ENCODE measurements around the gene EIF1AY. TPM values are rescaled to one million over a fixed set of nuclear protein-coding genes. Genes with fewer than 3 reads are reported as not detected.
"Not testable (repeated sequence)": the region's sequence is repeated elsewhere in the genome, so short reads cannot be mapped to it uniquely, and the experiment has no call there.

EIF1AY gene
- total and polyA plus RNA-seq, 7 donors = 38.9 to 52.8 (median 42.2) TPM; not detected in 3

DNA sequence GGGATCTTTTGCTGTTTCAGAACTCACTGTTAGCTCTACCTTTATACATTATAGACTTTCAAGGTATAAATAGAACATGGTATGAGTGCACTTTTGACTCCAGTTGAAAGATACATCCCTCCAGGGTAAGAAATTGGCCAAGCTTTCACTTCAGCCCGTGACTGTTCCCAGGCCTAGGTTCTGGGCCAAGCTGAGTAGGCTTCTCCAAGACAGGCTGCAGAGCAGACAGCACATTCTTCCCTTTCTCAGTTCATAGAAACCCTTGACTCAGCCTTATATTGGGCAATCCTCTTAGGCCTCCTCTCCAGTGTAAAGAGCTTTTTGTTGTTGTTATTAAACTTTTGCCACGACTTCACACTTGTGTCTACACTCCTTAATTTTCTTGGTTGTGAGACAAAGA, 29.5 kb upstream of the EIF1AY start:
- peak overlapping the region in 1 of 4 donors; percentile 37 for H3K27ac ChIP-seq
- no peaks in the 10 kb centered on the region for H3K27me3 ChIP-seq
- H3K4me1 ChIP-seq = peaks cover 0 to 13% (median 0%) of the 10 kb centered on the region in 4 donors
- no peaks in the 10 kb centered on the region for H3K9me3 ChIP-seq
- intact Hi-C loops (cut with DNase I) = no loop called here
- H3K36me3 ChIP-seq = no peaks in the 10 kb centered on the region
- 63 to 91% methylated on average over 2 of the region's 2 CpGs for WGBS, 2 donors
- no peak overlapping the region for H3K4me3 ChIP-seq
- no peak for DNase-seq
- TF ChIP-seq POLR2AphosphoS5 (IDR thresholded peaks at IDR 0.05) = peak in 2 of 4 donors; percentile 30 to 37
- no peak for TF ChIP-seq EP300 (IDR thresholded peaks at IDR 0.05)
- TF ChIP-seq, protein P1, sequence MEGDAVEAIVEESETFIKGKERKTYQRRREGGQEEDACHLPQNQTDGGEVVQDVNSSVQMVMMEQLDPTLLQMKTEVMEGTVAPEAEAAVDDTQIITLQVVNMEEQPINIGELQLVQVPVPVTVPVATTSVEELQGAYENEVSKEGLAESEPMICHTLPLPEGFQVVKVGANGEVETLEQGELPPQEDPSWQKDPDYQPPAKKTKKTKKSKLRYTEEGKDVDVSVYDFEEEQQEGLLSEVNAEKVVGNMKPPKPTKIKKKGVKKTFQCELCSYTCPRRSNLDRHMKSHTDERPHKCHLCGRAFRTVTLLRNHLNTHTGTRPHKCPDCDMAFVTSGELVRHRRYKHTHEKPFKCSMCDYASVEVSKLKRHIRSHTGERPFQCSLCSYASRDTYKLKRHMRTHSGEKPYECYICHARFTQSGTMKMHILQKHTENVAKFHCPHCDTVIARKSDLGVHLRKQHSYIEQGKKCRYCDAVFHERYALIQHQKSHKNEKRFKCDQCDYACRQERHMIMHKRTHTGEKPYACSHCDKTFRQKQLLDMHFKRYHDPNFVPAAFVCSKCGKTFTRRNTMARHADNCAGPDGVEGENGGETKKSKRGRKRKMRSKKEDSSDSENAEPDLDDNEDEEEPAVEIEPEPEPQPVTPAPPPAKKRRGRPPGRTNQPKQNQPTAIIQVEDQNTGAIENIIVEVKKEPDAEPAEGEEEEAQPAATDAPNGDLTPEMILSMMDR (IDR thresholded peaks at IDR 0.05) = no peak
- no peak for TF ChIP-seq POLR2A (IDR thresholded peaks at IDR 0.05)

DNA sequence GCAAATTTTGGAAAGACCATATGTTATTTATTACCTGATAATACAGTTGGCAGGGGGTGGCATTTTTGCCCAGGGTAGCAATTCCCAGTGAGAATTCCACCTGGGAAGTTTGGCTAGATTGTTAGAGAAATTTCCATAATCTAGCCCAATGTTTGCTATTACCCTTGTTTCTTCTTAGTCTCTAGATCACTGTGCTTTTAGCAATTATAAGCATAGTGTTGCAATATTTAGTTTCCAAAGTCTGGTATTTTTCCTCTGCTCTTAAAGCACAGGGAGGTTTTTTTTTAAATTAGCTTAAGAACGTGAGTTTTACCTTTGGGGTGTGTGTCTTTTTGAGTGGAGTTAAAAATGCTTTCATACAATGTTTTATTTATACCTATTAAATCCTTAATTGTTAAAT, 26.3 kb upstream of the EIF1AY start:
- Histone ChIP-seq H3K27me3 (no peaks in the 10 kb centered on the region), H3K9me3 (no peaks in the 10 kb centered on the region), H3K4me1 (peaks cover 0 to 13% (median 0%) of the 10 kb centered on the region in 4 donors), H3K36me3 (no peaks in the 10 kb centered on the region), H3K27ac (no peak overlapping the region), H3K4me3 (no peak overlapping the region)
- DNase-seq = no peak
- TF ChIP-seq, protein P1 (IDR thresholded peaks at IDR 0.05) = no peak
- intact Hi-C loops (cut with DNase I) = no loop called here
- WGBS, 2 donors = 83 to 85% methylated on average over 1 of the region's 1 CpG

DNA sequence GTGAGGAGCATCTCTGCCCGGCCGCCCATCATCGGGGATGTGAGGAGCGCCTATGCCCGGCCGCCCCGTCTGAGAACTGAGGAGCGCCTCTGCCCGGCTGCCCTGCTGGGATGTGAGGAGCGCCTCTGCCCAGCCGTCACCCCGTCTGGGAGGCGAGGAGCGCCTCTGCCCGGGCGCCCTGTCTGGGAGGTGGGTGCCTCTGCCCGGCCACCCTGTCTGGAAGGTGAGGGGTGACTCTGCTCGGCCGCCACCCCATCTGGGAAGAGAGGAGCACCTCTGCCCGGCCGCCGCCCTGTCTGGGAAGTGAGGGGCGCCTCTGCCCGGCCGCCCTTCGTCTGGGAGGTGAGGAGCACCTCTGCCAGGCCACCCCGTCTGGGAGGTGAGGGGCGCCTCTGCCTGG, 23.7 kb upstream of the EIF1AY start:
- Histone ChIP-seq H3K4me1 (peaks cover 0 to 3% (median 0%) of the 10 kb centered on the region in 4 donors), H3K9me3 (no peaks in the 10 kb centered on the region), H3K36me3 (no peaks in the 10 kb centered on the region), H3K27ac (no peak overlapping the region), H3K27me3 (no peaks in the 10 kb centered on the region), H3K4me3 (no peak overlapping the region)
- 98% methylated on average over 28 of the region's 28 CpGs for WGBS, 2 donors
- intact Hi-C loops (cut with DNase I) = no loop called here
- no peak for TF ChIP-seq POLR2A (IDR thresholded peaks at IDR 0.05)
- no peak for TF ChIP-seq EP300 (IDR thresholded peaks at IDR 0.05)
- TF ChIP-seq, protein P1 (IDR thresholded peaks at IDR 0.05) = no peak
- DNase-seq = no peak

DNA sequence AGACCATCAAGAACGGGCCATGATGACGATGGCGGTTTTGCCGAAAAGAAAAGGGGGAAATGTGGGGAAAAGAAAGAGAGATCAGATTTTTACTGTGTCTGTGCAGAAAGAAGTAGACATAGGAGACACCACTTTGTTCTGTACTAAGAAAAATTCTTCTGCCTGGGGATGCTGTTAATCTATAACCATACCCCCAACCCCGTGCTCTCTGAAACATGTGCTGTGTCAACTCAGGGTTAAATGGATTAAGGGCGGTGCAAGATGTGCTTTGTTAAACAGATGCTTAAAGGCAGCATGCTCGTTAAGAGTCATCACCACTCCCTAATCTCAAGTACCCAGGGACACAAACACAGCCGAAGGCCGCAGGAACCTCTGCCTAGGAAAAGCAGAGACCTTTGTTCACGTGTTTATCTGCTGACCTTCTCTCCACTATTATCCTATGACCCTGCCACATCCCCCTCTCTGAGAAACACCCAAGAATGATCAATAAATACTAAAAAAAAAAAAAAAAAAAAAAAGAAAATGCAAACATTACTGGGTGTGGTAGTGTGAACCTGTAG, 22.7 kb upstream of the EIF1AY start:
- DNase-seq; H3K27me3 ChIP-seq; intact Hi-C loops (cut with DNase I); H3K27ac ChIP-seq; H3K9me3 ChIP-seq; H3K36me3 ChIP-seq; H3K4me3 ChIP-seq; H3K4me1 ChIP-seq: not testable (repeated sequence)
- WGBS, 2 donors = 81 to 91% methylated on average over 10 of the region's 10 CpGs

DNA sequence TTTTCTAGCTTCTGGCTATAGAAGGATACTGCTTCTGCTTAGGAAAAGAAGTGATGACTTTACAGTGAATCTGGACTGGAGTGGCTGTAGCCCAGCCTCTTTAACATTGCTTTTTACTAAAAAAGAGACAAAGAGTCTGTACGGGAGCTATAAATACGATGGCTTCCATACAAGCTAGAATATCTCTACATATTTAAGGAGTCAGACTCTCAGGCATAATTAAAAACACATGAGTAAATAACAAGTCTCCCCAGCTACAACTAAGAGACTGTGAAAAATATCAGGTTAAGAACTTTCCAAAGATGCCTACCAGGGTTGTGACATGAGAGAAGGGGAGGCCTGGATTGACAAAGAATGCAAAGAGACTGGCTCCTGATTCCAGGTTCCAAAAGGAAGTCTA, 19.8 kb upstream of the EIF1AY start:
- Histone ChIP-seq H3K36me3 (no peaks in the 10 kb centered on the region), H3K9me3 (no peaks in the 10 kb centered on the region), H3K27me3 (no peaks in the 10 kb centered on the region), H3K4me3 (no peak overlapping the region), H3K27ac (no peak overlapping the region), H3K4me1 (peaks cover 0 to 13% (median 0%) of the 10 kb centered on the region in 4 donors)
- WGBS, 2 donors = 93 to 95% methylated on average over 2 of the region's 2 CpGs
- intact Hi-C loops (cut with DNase I) = no loop called here
- no peak for TF ChIP-seq EP300 (IDR thresholded peaks at IDR 0.05)
- TF ChIP-seq, protein P1 (IDR thresholded peaks at IDR 0.05) = no peak
- no peak for TF ChIP-seq POLR2A (IDR thresholded peaks at IDR 0.05)
- no peak for DNase-seq
